Lung (tissue), 12 donors: Measurements from ENCODE around the gene PSAPL1. TPM values are rescaled to one million over a fixed set of nuclear protein-coding genes. Genes with fewer than 3 reads are reported as not detected.

ENCODE experiments used
- ATAC-seq: fragments of 200-7000 bp; cut with Tn5 transposase; one replicate; pipeline ENCODE4 v1.9.1; 2020; ENCODE audit warnings: moderate number of reproducible peaks; ENCODE audit not compliant: insufficient read depth, low FRiP score
- DNase-seq, 3 donors: peaks; one replicate each; pipeline ENCODE4 v3.0.0-alpha.2; 2013 to 2017
- H3K27ac ChIP-seq, 2 donors: one replicate each; pipeline ENCODE4 v1.5.1; 2013; ENCODE audit warnings: mild to moderate bottlenecking in 2 of 2, moderate library complexity in 2 of 2, control low read depth in 1 of 2, inconsistent platforms in 1 of 2, low read depth in 1 of 2, low read length in 1 of 2
- H3K27me3 ChIP-seq, 3 donors: one replicate each; pipeline ENCODE4 v1.5.1; 2013; ENCODE audit warnings: low read length in 2 of 3; ENCODE audit not compliant: control insufficient read depth in 3 of 3, insufficient read depth in 3 of 3
- H3K36me3 ChIP-seq, 4 donors: one replicate each; pipeline ENCODE4 v1.5.1; 2013; ENCODE audit warnings: low read length in 4 of 4, mild to moderate bottlenecking in 1 of 4, moderate library complexity in 1 of 4; ENCODE audit not compliant: control insufficient read depth in 4 of 4, insufficient read depth in 4 of 4
- H3K4me1 ChIP-seq, 5 donors: one replicate each; pipeline ENCODE4 v1.5.1; 2013; ENCODE audit warnings: low read length in 5 of 5, mild to moderate bottlenecking in 2 of 5, moderate library complexity in 1 of 5; ENCODE audit not compliant: control insufficient read depth in 5 of 5, insufficient read depth in 5 of 5
- H3K4me3 ChIP-seq: one replicate; pipeline ENCODE4 v1.5.1; 2013; ENCODE audit warnings: mild to moderate bottlenecking, control low read depth, moderate library complexity
- H3K9ac ChIP-seq, 2 donors: one replicate each; pipeline ENCODE4 v1.5.1; 2013; ENCODE audit warnings: low read length in 2 of 2, control low read depth in 1 of 2; ENCODE audit not compliant: insufficient read depth in 1 of 2
- H3K9me3 ChIP-seq, 4 donors: one replicate each; pipeline ENCODE4 v1.5.1; 2013; ENCODE audit warnings: low read length in 3 of 4, mild to moderate bottlenecking in 1 of 4, moderate library complexity in 1 of 4; ENCODE audit not compliant: control insufficient read depth in 4 of 4, insufficient read depth in 3 of 4
- CTCF ChIP-seq: IDR thresholded peaks from 2 replicates; pipeline ENCODE4 v1.5.1; 2012; ENCODE audit warnings: mild to moderate bottlenecking; ENCODE audit errors: control extremely low read depth, extremely low read depth
- WGBS, 2 donors: extraction: QIAGEN DNeasy Blood & Tissue Kit; methylation state at CpG; one replicate each; pipeline ENCODE4 v1.1.7; 2013; 5-methylcytosine and 5-hydroxymethylcytosine counted together
- polyA plus RNA-seq, 2 donors: library from polyadenylated mRNA; stranded (reverse); fragments of 200-250 nt; gene quantifications; one replicate each; pipeline ENCODE4 v1.2.1, GENCODE V29; 2013
- total RNA-seq, 2 donors: library from RNA; depleted of rRNA in 1 of 2; stranded (reverse); fragments of >200 nt in 1 of 2; gene quantifications; one replicate each; pipeline ENCODE4 v1.2.1, GENCODE V29; 2014 to 2021
- donor health status: control.
- donor health status: control.
- donor health status: Bipolar disorder and iron deficiency.
- donor health status: healthy.
- donor health status: DM: yes; HTN: yes; CAD: no.

The PSAPL1 gene
- total and polyA plus RNA-seq, 4 donors, result 0.06 to 0.55 (median 0.24) TPM; not detected in 1

- Histone ChIP-seq H3K36me3 (no peaks in the 10 kb centered on the region), H3K4me1 (peaks cover 0 to 20% (median 2%) of the 10 kb centered on the region in 5 donors), H3K27ac (no peak overlapping the region), H3K9ac (no peak overlapping the region), H3K27me3 (peaks cover 0 to 3% (median 2%) of the 10 kb centered on the region in 3 donors), H3K4me3 (no peak overlapping the region), H3K9me3 (no peaks in the 10 kb centered on the region)
- TF ChIP-seq CTCF, result no peak
- ATAC-seq (no peak), DNase-seq (no peak)
- 79 to 88% methylated on average over 28 to 29 of the region's 29 CpGs for WGBS, 2 donors
Observed at GRCh38 chr4:7393601-7394575, 40.8 kb downstream of the PSAPL1 start.

GRCh38 chr4:7392438-7393421 is 42.0 kb downstream of the PSAPL1 start:
- ATAC-seq (no peak), DNase-seq (peak; percentile 74 to 77 (median 75))
- Histone ChIP-seq H3K27ac (no peak overlapping the region), H3K4me3 (no peak overlapping the region), H3K4me1 (peaks cover 0 to 14% (median 2%) of the 10 kb centered on the region in 5 donors), H3K9ac (no peak overlapping the region), H3K27me3 (peaks cover 0 to 2% (median 0%) of the 10 kb centered on the region in 3 donors), H3K36me3 (no peaks in the 10 kb centered on the region), H3K9me3 (peaks cover 0 to 2% (median 0%) of the 10 kb centered on the region in 4 donors)
- TF ChIP-seq CTCF, result no peak
- 58 to 71% methylated on average over 32 of the region's 32 CpGs for WGBS, 2 donors

- DNase-seq (no peak), ATAC-seq (no peak)
- no peak for TF ChIP-seq CTCF
- WGBS, 2 donors, result 80 to 82% methylated on average over 18 of the region's 18 CpGs
- peaks cover 0 to 2% (median 0%) of the 10 kb centered on the region in 3 donors for H3K27me3 ChIP-seq
- H3K4me3 ChIP-seq, result no peak overlapping the region
- peaks cover 0 to 2% (median 0%) of the 10 kb centered on the region in 4 donors for H3K9me3 ChIP-seq
- peaks cover 0 to 8% (median 0%) of the 10 kb centered on the region in 5 donors for H3K4me1 ChIP-seq
- H3K27ac ChIP-seq, result no peak overlapping the region
- no peak overlapping the region for H3K9ac ChIP-seq
- H3K36me3 ChIP-seq, result no peaks in the 10 kb centered on the region
Observed at GRCh38 chr4:7391637-7392437, 42.9 kb downstream of the PSAPL1 start.
